Measurements from ENCODE around the gene CAMK1D.

DNA sequence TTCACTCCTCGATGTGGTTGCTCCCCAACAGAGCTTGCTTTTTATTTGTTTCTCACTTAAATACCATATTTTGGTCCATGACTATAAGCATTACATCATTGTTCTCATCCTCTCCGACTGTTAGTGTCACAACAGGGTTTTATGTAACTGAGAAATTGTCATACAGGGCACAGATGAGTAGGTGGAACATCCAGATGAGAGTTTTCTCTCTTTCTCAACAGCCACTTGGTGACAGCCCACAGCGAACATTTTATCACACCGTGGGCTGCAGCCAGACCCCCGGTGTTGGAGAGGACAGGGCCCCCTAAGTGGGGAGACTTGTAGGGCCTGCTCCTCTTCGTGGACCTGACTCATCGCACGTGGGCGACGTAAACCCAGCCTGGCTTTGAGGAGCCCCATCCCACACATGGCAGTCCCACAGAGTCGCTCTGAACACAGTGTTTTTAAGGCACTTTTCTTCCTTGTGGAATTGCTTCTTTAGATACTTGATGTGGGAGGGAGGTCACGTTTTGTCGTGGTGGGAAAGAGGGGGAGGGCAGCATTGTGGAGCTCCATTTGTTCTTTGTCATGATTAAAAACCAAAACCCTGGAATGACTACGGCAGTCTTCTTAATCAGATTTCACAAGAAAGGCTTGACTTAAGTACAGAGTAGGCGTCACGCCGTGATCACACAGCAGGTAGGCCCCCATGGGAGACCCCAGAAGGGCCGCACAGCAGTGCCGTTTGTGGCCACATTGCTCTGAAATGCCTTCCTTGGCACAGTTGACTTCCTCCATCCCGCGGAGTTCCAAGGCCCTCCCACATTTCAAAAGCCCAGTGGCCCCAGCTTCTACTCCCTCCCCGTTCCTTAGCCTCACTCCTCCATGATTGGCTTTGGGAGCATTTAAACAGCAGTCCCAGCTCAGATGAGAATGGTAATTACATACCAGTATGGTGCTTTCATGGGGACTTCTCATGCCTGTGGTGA lies 431.6 kb downstream of the CAMK1D start:
- TF ChIP-seq, protein P1, sequence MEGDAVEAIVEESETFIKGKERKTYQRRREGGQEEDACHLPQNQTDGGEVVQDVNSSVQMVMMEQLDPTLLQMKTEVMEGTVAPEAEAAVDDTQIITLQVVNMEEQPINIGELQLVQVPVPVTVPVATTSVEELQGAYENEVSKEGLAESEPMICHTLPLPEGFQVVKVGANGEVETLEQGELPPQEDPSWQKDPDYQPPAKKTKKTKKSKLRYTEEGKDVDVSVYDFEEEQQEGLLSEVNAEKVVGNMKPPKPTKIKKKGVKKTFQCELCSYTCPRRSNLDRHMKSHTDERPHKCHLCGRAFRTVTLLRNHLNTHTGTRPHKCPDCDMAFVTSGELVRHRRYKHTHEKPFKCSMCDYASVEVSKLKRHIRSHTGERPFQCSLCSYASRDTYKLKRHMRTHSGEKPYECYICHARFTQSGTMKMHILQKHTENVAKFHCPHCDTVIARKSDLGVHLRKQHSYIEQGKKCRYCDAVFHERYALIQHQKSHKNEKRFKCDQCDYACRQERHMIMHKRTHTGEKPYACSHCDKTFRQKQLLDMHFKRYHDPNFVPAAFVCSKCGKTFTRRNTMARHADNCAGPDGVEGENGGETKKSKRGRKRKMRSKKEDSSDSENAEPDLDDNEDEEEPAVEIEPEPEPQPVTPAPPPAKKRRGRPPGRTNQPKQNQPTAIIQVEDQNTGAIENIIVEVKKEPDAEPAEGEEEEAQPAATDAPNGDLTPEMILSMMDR (conservative IDR thresholded peaks at IDR 0.05; ENCODE audit: low read length), result no peak
- no peak for TF ChIP-seq EZH2phosphoT487 (IDR thresholded peaks at IDR 0.05; ENCODE audit: borderline replicate concordance, low read depth, low read length)

All from OCI-LY7 (cell line).